ENCODE results near the gene FSD1.

FSD1 gene

DNA sequence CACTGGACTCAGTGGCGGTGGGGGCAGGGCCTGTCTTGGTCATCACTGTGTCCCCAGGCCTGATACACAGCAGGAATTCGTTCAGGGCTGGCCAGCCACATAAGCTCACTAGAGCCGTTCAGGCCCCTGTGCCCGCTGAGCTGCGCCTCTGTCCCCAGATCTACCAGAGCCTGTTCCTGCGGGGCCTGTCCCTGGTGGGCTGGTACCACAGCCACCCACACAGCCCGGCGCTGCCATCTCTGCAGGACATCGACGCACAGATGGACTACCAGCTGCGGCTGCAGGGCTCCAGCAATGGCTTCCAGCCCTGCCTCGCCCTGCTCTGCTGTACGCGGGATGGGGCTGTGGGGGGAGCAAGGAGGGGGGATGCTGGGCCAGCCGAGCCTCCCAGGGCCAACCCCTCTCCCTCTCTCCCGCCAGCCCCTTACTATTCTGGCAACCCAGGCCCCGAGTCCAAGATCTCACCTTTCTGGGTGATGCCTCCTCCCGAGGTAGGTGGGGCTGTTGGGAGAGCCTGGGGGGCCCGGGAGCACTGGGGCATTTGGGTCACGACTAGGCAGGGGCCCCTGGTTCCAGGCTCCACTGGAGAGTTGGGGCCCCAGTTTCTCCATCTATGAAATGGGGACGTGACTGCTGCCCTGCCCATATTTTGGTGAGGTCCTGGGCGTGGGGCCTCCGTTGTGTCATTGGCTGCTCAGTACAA, 52.8 kb downstream of the FSD1 start:
- no peak for DNase-seq (ENCODE audit: insufficient read length, low spot score)
- TF ChIP-seq CTCF (IDR thresholded peaks at IDR 0.05; ENCODE audit: insufficient read depth, missing control alignments): no peak
- FAIRE-seq: no peak

DNA sequence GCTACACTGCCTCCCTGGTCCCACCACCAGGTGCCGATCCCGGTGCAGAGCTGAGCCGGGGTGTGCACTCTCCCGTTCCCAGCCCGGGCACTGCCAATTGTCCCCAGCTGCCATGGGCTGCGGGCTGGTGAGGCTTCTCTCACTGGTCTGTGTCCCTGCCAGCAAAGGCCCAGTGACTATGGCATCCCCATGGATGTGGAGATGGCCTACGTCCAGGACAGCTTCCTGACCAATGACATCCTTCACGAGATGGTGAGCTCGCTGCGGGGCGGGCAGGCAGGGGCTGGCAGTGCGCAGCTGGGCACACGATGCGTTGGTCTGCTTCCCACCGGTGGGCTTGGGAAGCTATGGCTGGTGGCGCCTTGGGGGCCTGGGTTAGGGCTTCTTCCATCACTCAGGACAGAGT, 53.5 kb downstream of the FSD1 start:
- TF ChIP-seq CTCF (IDR thresholded peaks at IDR 0.05; ENCODE audit: insufficient read depth, missing control alignments): no peak
- DNase-seq (ENCODE audit: insufficient read length, low spot score) (no peak), FAIRE-seq (no peak)

GRCh38 chr19:4358709-4359626, 54.6 kb downstream of the FSD1 start:
- no peak for FAIRE-seq
- DNase-seq (ENCODE audit: insufficient read length, low spot score): no peak
- no peak for TF ChIP-seq CTCF (IDR thresholded peaks at IDR 0.05; ENCODE audit: insufficient read depth, missing control alignments)

DNA sequence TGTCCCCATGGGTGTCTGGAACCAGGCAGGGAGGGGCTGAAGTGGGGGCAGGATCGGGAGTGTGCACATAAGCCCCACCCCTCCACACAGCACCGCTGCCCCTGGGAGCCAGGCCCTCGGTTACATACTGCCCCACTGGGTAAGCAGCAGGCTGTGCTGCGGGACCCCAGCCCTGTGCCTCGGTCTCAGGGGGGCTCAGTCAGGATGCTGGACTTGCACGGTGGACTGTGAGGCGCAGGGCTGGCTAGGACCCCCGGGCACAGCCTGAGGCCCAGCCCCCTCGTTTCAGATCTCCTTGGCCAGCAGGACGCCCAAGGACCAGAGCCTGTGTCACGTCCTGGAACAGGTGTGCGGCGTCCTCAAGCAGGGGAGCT, 55.2 kb downstream of the FSD1 start:
- TF ChIP-seq CTCF (IDR thresholded peaks at IDR 0.05; ENCODE audit: insufficient read depth, missing control alignments): no peak
- no peak for DNase-seq (ENCODE audit: insufficient read length, low spot score)
- FAIRE-seq: no peak

DNA sequence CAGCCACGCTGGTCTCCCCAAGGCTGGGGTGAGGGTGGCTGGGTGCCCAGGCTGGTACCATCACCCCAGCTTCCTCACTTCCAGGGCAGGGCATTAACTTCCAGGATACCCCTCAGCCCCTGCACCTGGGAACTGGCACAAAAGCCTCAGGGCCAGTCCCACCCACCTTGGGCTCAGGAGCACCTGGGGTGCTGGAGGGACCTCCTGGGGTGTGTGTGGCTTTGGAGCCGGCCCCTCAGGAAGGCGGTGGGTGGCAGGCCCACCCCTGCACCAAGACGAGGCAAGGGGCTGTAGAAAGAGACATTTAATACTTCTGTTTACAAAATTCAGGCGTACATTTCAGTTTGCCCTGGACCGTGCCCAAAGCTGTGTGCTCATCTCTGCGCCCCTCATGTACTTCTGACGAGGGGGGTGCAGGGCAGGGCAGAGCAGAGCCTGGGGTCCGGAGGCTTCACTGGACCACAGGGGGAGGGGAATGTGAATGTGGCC, 55.7 kb downstream of the FSD1 start:
- DNase-seq (ENCODE audit: insufficient read length, low spot score) (no peak), FAIRE-seq (no peak)
- no peak for TF ChIP-seq CTCF (IDR thresholded peaks at IDR 0.05; ENCODE audit: insufficient read depth, missing control alignments)

GRCh38 chr19:4360641-4361151, 56.3 kb downstream of the FSD1 start:
- TF ChIP-seq CTCF (IDR thresholded peaks at IDR 0.05; ENCODE audit: insufficient read depth, missing control alignments): no peak
- DNase-seq (ENCODE audit: insufficient read length, low spot score) (no peak), FAIRE-seq (no peak)
